Suprapubic skin (tissue), 4 donors: ENCODE data around the gene SCNN1G. TPM values are rescaled to one million over a fixed set of nuclear protein-coding genes. Genes with fewer than 3 reads are reported as not detected.

ENCODE experiments used
- DNase-seq, 2 donors: peaks; one replicate each; pipeline ENCODE4 v3.0.0-alpha.2; 2019; ENCODE audit warnings: low spot score in 2 of 2
- H3K27ac ChIP-seq: fragments of 200-600 bp; sonication (generic); one replicate; pipeline ENCODE4 v1.5.1; 2019
- H3K27me3 ChIP-seq: fragments of 200-600 bp; sonication (generic); one replicate; pipeline ENCODE4 v1.5.1; 2019
- H3K36me3 ChIP-seq: fragments of 200-600 bp; sonication (generic); one replicate; pipeline ENCODE4 v1.5.1; 2019
- H3K4me1 ChIP-seq: fragments of 200-600 bp; sonication (generic); one replicate; pipeline ENCODE4 v1.5.1; 2019
- H3K4me3 ChIP-seq: fragments of 200-600 bp; sonication (generic); one replicate; pipeline ENCODE4 v1.5.1; 2019; ENCODE audit warnings: mild to moderate bottlenecking
- H3K9me3 ChIP-seq: fragments of 200-600 bp; sonication (generic); one replicate; pipeline ENCODE4 v1.5.1; 2019
- CTCF ChIP-seq, 2 donors: fragments of 200-600 bp in 1 of 2; fragments of 450-650 bp in 1 of 2; sonication (generic) in 1 of 2; IDR thresholded peaks; one replicate each; pipeline ENCODE4 v1.5.1; 2016 to 2019; ENCODE audit warnings: antibody characterized with exemption in 2 of 2, mild to moderate bottlenecking in 1 of 2, moderate library complexity in 1 of 2
- EP300 ChIP-seq: sonication (generic); formaldehyde crosslinking; IDR thresholded peaks from one replicate; pipeline ENCODE4 v1.6.1; 2017; ENCODE audit warnings: antibody characterized with exemption
- POLR2A ChIP-seq, 2 donors: fragments of 450-650 bp; IDR thresholded peaks; one replicate each; pipeline ENCODE4 v1.6.1; 2017; ENCODE audit warnings: antibody characterized with exemption in 2 of 2, mild to moderate bottlenecking in 2 of 2, moderate library complexity in 2 of 2
- POLR2AphosphoS5 ChIP-seq, 3 donors: sonication (generic); formaldehyde crosslinking; IDR thresholded peaks; one replicate each; pipeline ENCODE4 v1.6.1; 2017; ENCODE audit warnings: antibody characterized with exemption in 3 of 3
- WGBS: methylation state at CpG from one replicate; pipeline ENCODE4 v1.1.5; 2018; 5-methylcytosine and 5-hydroxymethylcytosine counted together
- total RNA-seq, 4 donors: library from RNA; depleted of rRNA; stranded (reverse); fragments of >200 nt; gene quantifications; one replicate each; pipeline ENCODE4 v1.1.0, GENCODE V29; 2016

The SCNN1G gene
- total RNA-seq, 4 donors from 2014 or later: 8.5 to 25.6 (median 16.6) TPM

GRCh38 chr16:23137818-23138217 lies 44.7 kb upstream of the SCNN1G start:
- no peak for DNase-seq
- no peaks in the 10 kb centered on the region for H3K36me3 ChIP-seq
- H3K27ac ChIP-seq: no peak overlapping the region
- H3K4me3 ChIP-seq: no peak overlapping the region
- TF ChIP-seq CTCF (IDR thresholded peaks at IDR 0.05): no peak
- no peak for TF ChIP-seq EP300
- TF ChIP-seq POLR2AphosphoS5 (IDR thresholded peaks at IDR 0.05): no peak
- no peak for TF ChIP-seq POLR2A (IDR thresholded peaks at IDR 0.05)
- H3K4me1 ChIP-seq: peaks cover 45% of the 10 kb centered on the region
- H3K9me3 ChIP-seq: no peaks in the 10 kb centered on the region
- 47% methylated on average over 5 of the region's 5 CpGs for WGBS
- H3K27me3 ChIP-seq: no peaks in the 10 kb centered on the region

- H3K9me3 ChIP-seq: no peaks in the 10 kb centered on the region
- no peaks in the 10 kb centered on the region for H3K36me3 ChIP-seq
- TF ChIP-seq POLR2A (IDR thresholded peaks at IDR 0.05) (no peak), CTCF (IDR thresholded peaks at IDR 0.05) (no peak), POLR2AphosphoS5 (IDR thresholded peaks at IDR 0.05) (no peak), EP300 (no peak)
- no peak for DNase-seq
- H3K4me3 ChIP-seq: no peak overlapping the region
- no peaks in the 10 kb centered on the region for H3K27me3 ChIP-seq
- no peak overlapping the region for H3K27ac ChIP-seq
- H3K4me1 ChIP-seq: peaks cover 54% of the 10 kb centered on the region
- WGBS: 53% methylated on average over 2 of the region's 2 CpGs
Measured at GRCh38 chr16:23140107-23140506, 42.4 kb upstream of the SCNN1G start.

- peaks cover 62% of the 10 kb centered on the region for H3K4me1 ChIP-seq
- H3K27ac ChIP-seq: peak overlapping the region; percentile 77
- H3K4me3 ChIP-seq: no peak overlapping the region
- no peaks in the 10 kb centered on the region for H3K9me3 ChIP-seq
- DNase-seq: no peak
- 71% methylated on average over 3 of the region's 3 CpGs for WGBS
- TF ChIP-seq POLR2AphosphoS5 (IDR thresholded peaks at IDR 0.05): no peak
- no peak for TF ChIP-seq EP300
- no peak for TF ChIP-seq POLR2A (IDR thresholded peaks at IDR 0.05)
- no peak for TF ChIP-seq CTCF (IDR thresholded peaks at IDR 0.05)
- H3K36me3 ChIP-seq: no peaks in the 10 kb centered on the region
- no peaks in the 10 kb centered on the region for H3K27me3 ChIP-seq
Measured at GRCh38 chr16:23141033-23141432, 41.5 kb upstream of the SCNN1G start.

GRCh38 chr16:23141500-23141899 lies 41.0 kb upstream of the SCNN1G start:
- Histone ChIP-seq H3K27ac (peak overlapping the region; percentile 77), H3K4me1 (peaks cover 66% of the 10 kb centered on the region)
- no peak for TF ChIP-seq POLR2A (IDR thresholded peaks at IDR 0.05)
- no peak for TF ChIP-seq CTCF (IDR thresholded peaks at IDR 0.05)
- TF ChIP-seq POLR2AphosphoS5 (IDR thresholded peaks at IDR 0.05): no peak
- no peak for TF ChIP-seq EP300

GRCh38 chr16:23141959-23142740 lies 40.4 kb upstream of the SCNN1G start:
- Histone ChIP-seq H3K4me3 (no peak overlapping the region), H3K36me3 (no peaks in the 10 kb centered on the region), H3K27ac (peak overlapping the region; percentile 77), H3K27me3 (no peaks in the 10 kb centered on the region), H3K4me1 (peaks cover 73% of the 10 kb centered on the region), H3K9me3 (no peaks in the 10 kb centered on the region)
- TF ChIP-seq EP300: peak; percentile 30
- peak in 1 of 3 donors; percentile 65 for TF ChIP-seq POLR2AphosphoS5 (IDR thresholded peaks at IDR 0.05)
- TF ChIP-seq CTCF (IDR thresholded peaks at IDR 0.05): no peak
- no peak for TF ChIP-seq POLR2A (IDR thresholded peaks at IDR 0.05)
- WGBS: 45% methylated on average over 7 of the region's 7 CpGs
- no peak for DNase-seq

More at GRCh38 chr16:23141500-23141899, 41.0 kb upstream of the SCNN1G start:
- Histone ChIP-seq H3K36me3 (no peaks in the 10 kb centered on the region), H3K27me3 (no peaks in the 10 kb centered on the region), H3K4me3 (no peak overlapping the region), H3K9me3 (no peaks in the 10 kb centered on the region)
- no peak for DNase-seq
- WGBS: 76% methylated on average over 6 of the region's 6 CpGs
